Chondrocyte (in vitro differentiated cells): Measurements from ENCODE around the gene HPCAL1. TPM values are rescaled to one million over a fixed set of nuclear protein-coding genes. Genes with fewer than 3 reads are reported as not detected.

Source experiments
- DNase-seq: peaks from one replicate; pipeline ENCODE4 v3.0.0; 2021; ENCODE audit warnings: mixed read lengths, low spot score
- H3K27ac Mint-ChIP-seq: one replicate; pipeline ENCODE4 v1.8.0; 2021; ENCODE audit warnings: mild to moderate bottlenecking, moderate library complexity, mixed read lengths; ENCODE audit not compliant: unreplicated experiment
- H3K27me3 Mint-ChIP-seq: 2 replicates; pipeline ENCODE4 v1.8.0; 2021; ENCODE audit warnings: low read depth, mixed read lengths
- H3K36me3 Mint-ChIP-seq: 2 replicates; pipeline ENCODE4 v1.8.0; 2021; ENCODE audit warnings: low read depth, mixed read lengths
- H3K4me1 Mint-ChIP-seq: 2 replicates; pipeline ENCODE4 v1.8.0; 2021; ENCODE audit warnings: low read depth, mild to moderate bottlenecking, mixed read lengths
- H3K4me3 Mint-ChIP-seq: one replicate; pipeline ENCODE4 v1.8.0; 2021; ENCODE audit warnings: mild to moderate bottlenecking, moderate library complexity, mixed read lengths; ENCODE audit not compliant: unreplicated experiment
- H3K9me3 Mint-ChIP-seq: 2 replicates; pipeline ENCODE4 v1.8.0; 2021; ENCODE audit warnings: low read depth, mixed read lengths
- CTCF ChIP-seq: fragments of 200-600 bp; sonication (generic); IDR thresholded peaks from 2 replicates; pipeline ENCODE4 v1.5.0; 2021; ENCODE audit warnings: antibody characterized with exemption, mild to moderate bottlenecking, moderate library complexity
- long read RNA-seq: library from polyadenylated mRNA; stranded (forward); transcript quantifications from one replicate; pipeline ENCODE4 v2.0.0, GENCODE V29; 2021
- total RNA-seq: library from RNA; stranded (reverse); gene quantifications from 3 replicates; pipeline ENCODE4 v1.2.1, GENCODE V29; 2021

Gene HPCAL1
- 18.7 to 44.0 TPM (median 19.3 TPM) in 3 replicates for total RNA-seq
- long read RNA-seq, transcript HPCAL1-201 (5 exons, 1,751 nt), result major isoform, 59 of 71 reads
- long read RNA-seq, partial matches to known transcripts, result 2 of 71 reads
- long read RNA-seq, other reads (novel, unspliced or antisense), result 10 of 71 reads

DNA sequence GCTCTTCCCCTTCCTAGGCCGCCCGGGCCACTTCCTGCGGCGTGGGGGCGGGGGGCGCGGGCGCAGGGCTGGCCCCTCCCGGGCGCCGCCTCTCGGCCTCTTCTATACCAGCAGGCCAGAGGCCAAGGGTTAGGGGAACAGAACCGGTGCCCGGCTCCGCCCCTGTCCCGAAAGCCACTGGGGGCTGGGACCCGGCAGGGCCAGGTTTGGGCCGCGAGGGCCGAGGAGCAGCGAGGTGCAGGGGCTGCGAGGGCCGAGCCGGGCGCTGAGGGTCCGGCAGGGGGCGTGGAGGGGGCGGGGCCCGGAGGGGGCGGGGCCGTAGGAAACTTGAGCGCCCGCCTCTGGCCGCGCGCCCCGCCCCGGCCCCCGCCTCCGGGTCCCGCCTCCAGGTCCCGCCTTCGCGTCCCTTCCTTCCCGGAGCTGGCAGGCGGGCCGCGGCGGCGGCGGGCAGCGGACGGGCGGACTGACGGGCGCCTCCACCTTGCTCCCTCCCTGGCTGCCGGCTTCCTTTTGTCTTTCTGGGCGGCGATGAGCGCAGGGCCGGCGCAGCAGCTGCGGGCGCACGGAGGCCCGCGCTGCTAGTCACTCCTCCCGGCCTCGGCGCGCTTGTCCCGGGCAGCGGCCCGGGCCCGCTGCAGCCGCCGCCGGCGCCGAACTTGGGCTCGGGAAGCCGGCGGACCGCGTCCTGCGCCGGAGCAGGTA, at the start of gene HPCAL1:
Gene HPCAL1 (plus strand): TSS at position 426 of the 702 bp plus-strand sequence. CDS start 116,854 bp downstream, outside the sequence.
- H3K27me3 Mint-ChIP-seq, result no peaks in the 10 kb centered on the region
- H3K36me3 Mint-ChIP-seq, result no peaks in the 10 kb centered on the region
- H3K27ac Mint-ChIP-seq, result no peak within 1 kb of the TSS
- no peak for DNase-seq
- H3K9me3 Mint-ChIP-seq, result peaks cover 4% of the 10 kb centered on the region
- peak; percentile 85 for TF ChIP-seq CTCF
- H3K4me1 Mint-ChIP-seq, result peaks cover 16% of the 10 kb centered on the region
- H3K4me3 Mint-ChIP-seq, result peak within 1 kb of the TSS; percentile 83

DNA sequence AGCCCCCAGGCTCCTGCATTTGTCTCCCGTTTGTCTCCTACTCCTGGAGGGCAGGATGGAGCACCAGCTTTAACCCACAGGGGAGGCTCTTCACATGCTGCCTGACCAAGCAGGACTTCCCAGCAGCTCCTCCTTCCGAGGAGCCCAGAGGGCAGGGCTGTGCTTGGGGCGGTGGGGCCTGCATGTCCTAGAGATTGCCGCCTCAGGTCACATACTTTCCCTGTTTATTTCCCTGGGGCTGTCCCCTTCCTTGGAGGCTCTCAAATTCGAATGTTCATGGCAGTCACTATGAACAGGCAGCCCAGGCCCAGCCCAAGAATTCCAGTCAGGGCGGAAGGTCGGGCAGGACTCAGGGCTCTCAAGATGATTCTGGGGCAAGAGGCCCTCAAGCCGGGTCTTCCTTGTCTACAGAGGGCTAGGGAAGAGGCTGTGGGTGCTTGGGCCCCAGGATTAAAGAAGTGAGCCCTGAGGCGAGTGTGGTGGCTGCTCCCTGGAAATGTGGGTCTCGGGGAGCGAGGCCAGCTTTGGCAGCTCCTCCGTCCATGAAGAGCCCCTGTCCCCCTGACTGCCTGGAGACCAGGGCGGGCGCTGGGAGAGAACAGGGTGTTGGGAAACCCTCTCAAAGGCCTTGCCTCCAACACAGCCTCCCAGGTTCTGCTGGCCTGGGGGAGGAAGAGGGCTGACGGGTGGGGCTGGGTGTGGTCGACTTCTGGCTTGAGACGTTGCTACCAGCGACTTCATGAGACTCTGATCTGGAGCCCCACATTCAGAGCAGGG, 48.9 kb upstream of the HPCAL1 start:
- no peak overlapping the region for H3K27ac Mint-ChIP-seq
- peaks cover 11% of the 10 kb centered on the region for H3K36me3 Mint-ChIP-seq
- H3K27me3 Mint-ChIP-seq, result peaks cover 4% of the 10 kb centered on the region
- DNase-seq, result peak; percentile 90
- no peak for TF ChIP-seq CTCF
- H3K9me3 Mint-ChIP-seq, result peaks cover 14% of the 10 kb centered on the region
- no peaks in the 10 kb centered on the region for H3K4me1 Mint-ChIP-seq
- no peak overlapping the region for H3K4me3 Mint-ChIP-seq

- DNase-seq, result peak; percentile 84
- Mint-ChIP-seq H3K4me3 (no peak overlapping the region), H3K9me3 (peaks cover 14% of the 10 kb centered on the region), H3K27me3 (peaks cover 4% of the 10 kb centered on the region), H3K27ac (no peak overlapping the region), H3K4me1 (no peaks in the 10 kb centered on the region), H3K36me3 (peaks cover 10% of the 10 kb centered on the region)
- TF ChIP-seq CTCF, result no peak
These were observed 48.1 kb upstream of the HPCAL1 start for GRCh38 chr2:10254373-10255188.

DNA sequence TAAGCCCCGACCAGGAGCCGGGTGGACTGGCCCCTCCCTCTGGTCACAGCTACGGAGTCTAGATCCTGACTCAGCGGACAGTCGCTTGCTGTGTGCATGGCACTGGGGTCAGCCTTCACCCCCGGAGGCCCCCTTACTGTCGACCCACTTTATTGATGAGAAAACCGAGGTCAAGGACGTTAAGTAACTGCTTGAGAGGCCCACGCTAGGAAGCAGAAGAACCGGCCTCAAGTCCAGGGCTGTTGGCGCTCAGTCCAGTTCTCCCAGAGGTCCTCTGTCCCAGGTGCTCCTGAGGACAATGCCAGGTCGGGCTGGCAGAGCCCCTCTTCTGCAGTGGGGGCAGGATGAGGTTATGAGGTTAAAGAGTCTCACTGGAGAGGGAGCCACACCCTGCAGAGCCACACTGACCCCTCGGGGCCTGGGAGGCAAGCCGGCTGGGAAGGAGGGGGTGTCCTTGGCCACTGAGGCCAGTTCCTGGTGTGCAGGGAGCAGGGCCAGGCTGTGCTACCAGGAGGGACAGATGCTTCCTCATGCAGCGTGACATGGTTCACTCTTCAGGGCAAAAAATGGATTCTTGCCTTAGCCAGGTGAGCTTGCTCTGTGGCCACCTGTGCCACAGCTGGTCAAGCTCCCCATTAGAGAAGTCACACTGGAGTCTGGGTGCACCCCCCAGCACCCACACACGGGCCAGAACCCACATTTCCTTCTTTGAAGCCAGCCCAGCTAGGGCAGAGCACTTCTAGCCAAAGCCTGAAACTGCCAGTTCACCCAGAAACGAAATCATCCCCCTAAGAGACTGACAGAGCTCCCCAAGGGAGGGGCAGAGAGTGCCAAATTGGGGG, 47.3 kb upstream of the HPCAL1 start:
- Mint-ChIP-seq H3K27ac (no peak overlapping the region), H3K27me3 (peaks cover 4% of the 10 kb centered on the region), H3K4me3 (no peak overlapping the region), H3K4me1 (no peaks in the 10 kb centered on the region), H3K36me3 (peaks cover 7% of the 10 kb centered on the region), H3K9me3 (peaks cover 6% of the 10 kb centered on the region)
- DNase-seq, result peak; percentile 69
- no peak for TF ChIP-seq CTCF
